HepG2 (cell line): ENCODE measurements around the gene MINDY1. TPM values are rescaled to one million over a fixed set of nuclear protein-coding genes. Genes with fewer than 3 reads are reported as not detected.

Experiments
- CENPX ChIP-seq: sonication (generic); formaldehyde crosslinking; IDR thresholded peaks from 2 replicates; pipeline ENCODE4 v1.9.0; 2021; ENCODE audit warnings: mild to moderate bottlenecking, missing genetic modification reagents, moderate library complexity
- DMAP1 ChIP-seq: IDR thresholded peaks from 2 replicates; pipeline ENCODE4 v1.6.1; 2016
- FOSL2 ChIP-seq: sonication (generic); formaldehyde crosslinking; IDR thresholded peaks from 2 replicates; pipeline ENCODE4 v1.4.0; 2020; ENCODE audit warnings: missing genetic modification reagents
- HMG20A ChIP-seq: IDR thresholded peaks from 2 replicates; pipeline ENCODE4 v1.6.1; 2016; ENCODE audit warnings: borderline replicate concordance
- HNF4A ChIP-seq: sonication (generic); formaldehyde crosslinking; IDR thresholded peaks from 2 replicates; pipeline ENCODE4 v1.4.0; 2020; ENCODE audit warnings: missing genetic modification reagents
- KLF6 ChIP-seq: IDR thresholded peaks from 2 replicates; pipeline ENCODE4 v1.8.0; 2016; ENCODE audit warnings: missing biosample characterization, missing genetic modification reagents
- LBX2 ChIP-seq: sonication (generic); formaldehyde crosslinking; IDR thresholded peaks from 2 replicates; pipeline ENCODE4 v1.5.0; 2020; ENCODE audit warnings: missing genetic modification reagents, mild to moderate bottlenecking, borderline replicate concordance
- NFKB2 ChIP-seq: sonication (generic); formaldehyde crosslinking; IDR thresholded peaks from 2 replicates; pipeline ENCODE4 v1.4.0; 2020; ENCODE audit warnings: missing genetic modification reagents, borderline replicate concordance
- NFYC ChIP-seq: IDR thresholded peaks from 2 replicates; pipeline ENCODE4 v1.6.1; 2016; ENCODE audit warnings: missing genetic modification reagents, missing compliant biosample characterization
- POLR2G ChIP-seq: fragments of 200-400 bp; formaldehyde crosslinking; IDR thresholded peaks from 2 replicates; pipeline ENCODE4 v1.6.1; 2018; ENCODE audit warnings: mild to moderate bottlenecking, low read depth, low read length, moderate library complexity
- SP2 ChIP-seq: sonication (generic); formaldehyde crosslinking; IDR thresholded peaks from 2 replicates; pipeline ENCODE4 v1.5.1; 2020; ENCODE audit warnings: mild to moderate bottlenecking, missing genetic modification reagents
- SP4 ChIP-seq: sonication (generic); formaldehyde crosslinking; IDR thresholded peaks from 2 replicates; pipeline ENCODE4 v1.8.1; 2023; ENCODE audit warnings: mild to moderate bottlenecking, missing genetic modification reagents
- THYN1 ChIP-seq: sonication (generic); formaldehyde crosslinking; IDR thresholded peaks from 2 replicates; pipeline ENCODE4 v1.8.1; 2023; ENCODE audit warnings: low read depth, mild to moderate bottlenecking, moderate library complexity, missing genetic modification reagents, borderline replicate concordance
- ZBTB3 ChIP-seq: sonication (generic); formaldehyde crosslinking; IDR thresholded peaks from 2 replicates; pipeline ENCODE4 v1.4.0; 2020; ENCODE audit warnings: low read depth, mild to moderate bottlenecking, moderate library complexity, missing genetic modification reagents, borderline replicate concordance
- ZBTB7B ChIP-seq: sonication (generic); formaldehyde crosslinking; IDR thresholded peaks from 2 replicates; pipeline ENCODE4 v1.4.0; 2020; ENCODE audit warnings: missing genetic modification reagents
- ZNF124 ChIP-seq: sonication (generic); formaldehyde crosslinking; IDR thresholded peaks from 2 replicates; pipeline ENCODE4 v1.4.0; 2020; ENCODE audit warnings: missing genetic modification reagents
- ZNF142 ChIP-seq: sonication (generic); formaldehyde crosslinking; IDR thresholded peaks from 2 replicates; pipeline ENCODE4 v1.4.0; 2020; ENCODE audit warnings: missing genetic modification reagents
- ZNF17 ChIP-seq: sonication (generic); formaldehyde crosslinking; IDR thresholded peaks from 2 replicates; pipeline ENCODE4 v1.5.0; 2020; ENCODE audit warnings: mild to moderate bottlenecking, missing genetic modification reagents
- ZNF354B ChIP-seq: sonication (generic); formaldehyde crosslinking; IDR thresholded peaks from 2 replicates; pipeline ENCODE4 v1.8.0; 2022; ENCODE audit warnings: mild to moderate bottlenecking, missing genetic modification reagents
- ZNF605 ChIP-seq: sonication (generic); formaldehyde crosslinking; IDR thresholded peaks from 2 replicates; pipeline ENCODE4 v1.8.0; 2022; ENCODE audit warnings: mild to moderate bottlenecking, missing genetic modification reagents
- ZNF704 ChIP-seq: sonication (generic); formaldehyde crosslinking; IDR thresholded peaks from 2 replicates; pipeline ENCODE4 v1.8.1; 2023; ENCODE audit warnings: mild to moderate bottlenecking, inconsistent platforms, moderate library complexity, missing genetic modification reagents, borderline replicate concordance
- ZNF720 ChIP-seq: sonication (generic); formaldehyde crosslinking; IDR thresholded peaks from 2 replicates; pipeline ENCODE4 v1.4.0; 2020; ENCODE audit warnings: missing genetic modification reagents
- ZNF773 ChIP-seq: sonication (generic); formaldehyde crosslinking; IDR thresholded peaks from 2 replicates; pipeline ENCODE4 v1.4.0; 2020; ENCODE audit warnings: missing genetic modification reagents, borderline replicate concordance
- polyA plus RNA-seq, 8 experiments: library from polyadenylated mRNA; depleted of rRNA in 3 of 8; stranded (reverse) in 7 of 8; unstranded in 1 of 8; fragments of >200 nt; fragmentation: Illumina TruSeq in 4 of 8; extraction: Trizol in 4 of 8; gene quantifications; 2 replicates each; pipeline versions ENCODE4 v1.2.1 to v1.2.3, GENCODE V29; 2011 to 2016; ENCODE audit warnings: low read depth in 4 of 8, missing spikeins in 1 of 8, mixed read lengths in 1 of 8; ENCODE audit not compliant: insufficient read depth in 1 of 8
- total RNA-seq, 5 experiments: library from RNA; depleted of rRNA; stranded (reverse); fragments of >200 nt; fragmentation: Illumina TruSeq; extraction: Trizol; gene quantifications; 2 replicates each; pipeline ENCODE4 v1.2.3, GENCODE V29; 2016; ENCODE audit warnings: low read depth in 1 of 5

Gene MINDY1
- total and polyA plus RNA-seq, 2 of the 13 experiments (the other 11 are each of a cell fraction or from before 2014, with no cell fraction given): 11.1 to 15.0 TPM

- TF ChIP-seq LBX2: no peak
- no peak for TF ChIP-seq ZNF704 (CRISPR knock-in tag)
- TF ChIP-seq ZNF17 (CRISPR knock-in tag): no peak
- peak; percentile 71; the same call in 1 of the 2 replicates for TF ChIP-seq POLR2G
- TF ChIP-seq SP2 (CRISPR knock-in tag): no peak
- TF ChIP-seq ZNF605 (CRISPR knock-in tag): peak; percentile 61; the same call in 1 of the 2 replicates
- TF ChIP-seq CENPX (CRISPR knock-in tag): no peak
- peak; percentile 77 for TF ChIP-seq HMG20A (CRISPR knock-in tag)
- no peak for TF ChIP-seq SP4 (CRISPR knock-in tag)
- TF ChIP-seq FOSL2 (CRISPR knock-in tag): peak; percentile 71
- TF ChIP-seq ZNF720 (CRISPR knock-in tag): no peak
- TF ChIP-seq ZBTB3 (CRISPR knock-in tag): peak; percentile 21; the same call in 1 of the 2 replicates
- peak; percentile 98 for TF ChIP-seq HNF4A (CRISPR knock-in tag)
- no peak; the same call in 1 of the 2 replicates for TF ChIP-seq ZNF354B (CRISPR knock-in tag)
- no peak for TF ChIP-seq KLF6 (CRISPR knock-in tag)
- no peak for TF ChIP-seq ZBTB7B (CRISPR knock-in tag)
- 0 out of 2 replicates have a peak, but pooled peaks have one; percentile 63 for TF ChIP-seq DMAP1 (CRISPR knock-in tag)
- no peak for TF ChIP-seq ZNF773 (CRISPR knock-in tag)
- TF ChIP-seq ZNF142: no peak
- no peak for TF ChIP-seq ZNF124 (CRISPR knock-in tag)
- no peak for TF ChIP-seq NFYC (CRISPR knock-in tag)
- no peak for TF ChIP-seq THYN1 (CRISPR knock-in tag)
- TF ChIP-seq NFKB2: no peak
Measured at GRCh38 chr1:151012684-151013471, 6.2 kb upstream of the MINDY1 start (continued).
